ENCODE results near the gene ZNF827. TPM values are rescaled to one million over a fixed set of nuclear protein-coding genes. Genes with fewer than 3 reads are reported as not detected.
A peak's percentile ranks its signal among the peaks of the same experiment; 100 is the strongest.

Gene ZNF827
- polyA plus RNA-seq, 1 donor (not counting 4 experiments of a cell fraction or from before 2014, with no cell fraction given) = 4.7 TPM

- H3K36me3 ChIP-seq (ENCODE audit: control insufficient read depth in 2 of 2, extremely low read depth in 1 of 2, insufficient read depth in 2 of 2, low read length in 2 of 2) = no peaks in the 10 kb centered on the region
- peak overlapping the region; percentile 47 for H3K4me2 ChIP-seq (ENCODE audit: control insufficient read depth, extremely low read depth, insufficient read depth, low read depth, low read length)
- H3K27ac ChIP-seq (ENCODE audit: control insufficient read depth, insufficient read depth, low read length) = no peak overlapping the region
- peaks cover 11% of the 10 kb centered on the region for H3K4me1 ChIP-seq (ENCODE audit: control insufficient read depth, extremely low read depth, insufficient read depth, low read length)
- H3K9ac ChIP-seq (ENCODE audit: control insufficient read depth, extremely low read depth, insufficient read depth, low read length) = no peak overlapping the region
- H3K9me3 ChIP-seq (ENCODE audit: control insufficient read depth, low read depth, low read length) = no peaks in the 10 kb centered on the region
- H4K20me1 ChIP-seq (ENCODE audit: control insufficient read depth, extremely low read depth, insufficient read depth, low read length) = no peaks in the 10 kb centered on the region
- TF ChIP-seq, protein P1, sequence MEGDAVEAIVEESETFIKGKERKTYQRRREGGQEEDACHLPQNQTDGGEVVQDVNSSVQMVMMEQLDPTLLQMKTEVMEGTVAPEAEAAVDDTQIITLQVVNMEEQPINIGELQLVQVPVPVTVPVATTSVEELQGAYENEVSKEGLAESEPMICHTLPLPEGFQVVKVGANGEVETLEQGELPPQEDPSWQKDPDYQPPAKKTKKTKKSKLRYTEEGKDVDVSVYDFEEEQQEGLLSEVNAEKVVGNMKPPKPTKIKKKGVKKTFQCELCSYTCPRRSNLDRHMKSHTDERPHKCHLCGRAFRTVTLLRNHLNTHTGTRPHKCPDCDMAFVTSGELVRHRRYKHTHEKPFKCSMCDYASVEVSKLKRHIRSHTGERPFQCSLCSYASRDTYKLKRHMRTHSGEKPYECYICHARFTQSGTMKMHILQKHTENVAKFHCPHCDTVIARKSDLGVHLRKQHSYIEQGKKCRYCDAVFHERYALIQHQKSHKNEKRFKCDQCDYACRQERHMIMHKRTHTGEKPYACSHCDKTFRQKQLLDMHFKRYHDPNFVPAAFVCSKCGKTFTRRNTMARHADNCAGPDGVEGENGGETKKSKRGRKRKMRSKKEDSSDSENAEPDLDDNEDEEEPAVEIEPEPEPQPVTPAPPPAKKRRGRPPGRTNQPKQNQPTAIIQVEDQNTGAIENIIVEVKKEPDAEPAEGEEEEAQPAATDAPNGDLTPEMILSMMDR (optimal IDR thresholded peaks at IDR 0.05 in 1 of 3, IDR thresholded peaks at IDR 0.05 in 1 of 3, conservative IDR thresholded peaks at IDR 0.05 in 1 of 3; ENCODE audit: extremely low read depth in 1 of 3, insufficient read depth in 2 of 3, low read length in 3 of 3) = no peak
- TF ChIP-seq EZH2 (IDR thresholded peaks at IDR 0.05; ENCODE audit: low read length) = no peak
- peak; percentile 20 for FAIRE-seq
- no peak for DNase-seq (ENCODE audit: low read depth, low spot score)
- no peaks in the 10 kb centered on the region for H3K79me2 ChIP-seq (ENCODE audit: control insufficient read depth, insufficient read depth, low read length)
- no peak overlapping the region for H2AFZ ChIP-seq (ENCODE audit: control insufficient read depth, low read length)
- no peaks in the 10 kb centered on the region for H3K9me1 ChIP-seq (ENCODE audit: control insufficient read depth, extremely low read depth, insufficient read depth, low read length)
- dilution Hi-C loops (cut with MboI; ENCODE audit: extremely low pct_ligation_motif_present, low sequenced_read_pairs) = no loop called here
- H3K4me3 ChIP-seq (ENCODE audit: control insufficient read depth in 2 of 3, extremely low read depth in 1 of 3, insufficient read depth in 2 of 3, low read depth in 1 of 3, low read length in 3 of 3) = no peak overlapping the region
- H3K27me3 ChIP-seq (ENCODE audit: control insufficient read depth, extremely low read depth, insufficient read depth, low read length) = no peaks in the 10 kb centered on the region
Measured at GRCh38 chr4:145716200-145716599, 222.4 kb downstream of the ZNF827 start.

DNA sequence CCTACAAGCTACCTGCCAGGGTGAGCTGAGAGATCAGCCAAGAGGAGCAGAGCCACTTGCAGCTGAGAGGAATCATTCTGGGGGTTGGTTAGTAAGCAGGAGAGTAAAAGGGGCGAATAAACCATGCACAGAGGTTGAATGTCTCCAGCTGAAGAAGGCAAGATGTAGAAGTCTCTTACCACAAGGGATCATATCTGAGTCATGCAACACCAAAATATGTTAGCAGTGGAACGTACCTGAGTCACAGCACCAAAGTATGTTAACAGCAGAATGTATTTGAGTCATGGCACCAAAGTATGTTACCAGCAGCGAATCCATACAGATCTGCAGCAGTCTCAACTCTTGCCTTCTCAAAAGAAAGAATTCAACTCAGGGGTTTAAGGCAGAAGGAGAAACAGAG, 228.8 kb downstream of the ZNF827 start:
- Histone ChIP-seq H3K36me3 (ENCODE audit: control insufficient read depth in 2 of 2, extremely low read depth in 1 of 2, insufficient read depth in 2 of 2, low read length in 2 of 2) (no peaks in the 10 kb centered on the region), H3K9ac (ENCODE audit: control insufficient read depth, extremely low read depth, insufficient read depth, low read length) (no peak overlapping the region), H3K4me3 (ENCODE audit: control insufficient read depth in 2 of 3, extremely low read depth in 1 of 3, insufficient read depth in 2 of 3, low read depth in 1 of 3, low read length in 3 of 3) (no peak overlapping the region), H3K4me1 (ENCODE audit: control insufficient read depth, extremely low read depth, insufficient read depth, low read length) (peaks cover 14% of the 10 kb centered on the region), H3K27me3 (ENCODE audit: control insufficient read depth, extremely low read depth, insufficient read depth, low read length) (no peaks in the 10 kb centered on the region), H2AFZ (ENCODE audit: control insufficient read depth, low read length) (no peak overlapping the region), H3K9me1 (ENCODE audit: control insufficient read depth, extremely low read depth, insufficient read depth, low read length) (no peaks in the 10 kb centered on the region), H3K27ac (ENCODE audit: control insufficient read depth, insufficient read depth, low read length) (no peak overlapping the region), H3K9me3 (ENCODE audit: control insufficient read depth, low read depth, low read length) (no peaks in the 10 kb centered on the region), H3K4me2 (ENCODE audit: control insufficient read depth, extremely low read depth, insufficient read depth, low read depth, low read length) (peak overlapping the region; percentile 68), H4K20me1 (ENCODE audit: control insufficient read depth, extremely low read depth, insufficient read depth, low read length) (no peaks in the 10 kb centered on the region), H3K79me2 (ENCODE audit: control insufficient read depth, insufficient read depth, low read length) (no peaks in the 10 kb centered on the region)
- FAIRE-seq = peak; percentile 100
- peak; percentile 79 for DNase-seq (ENCODE audit: low read depth, low spot score)
- TF ChIP-seq, protein P1 (optimal IDR thresholded peaks at IDR 0.05 in 1 of 3, IDR thresholded peaks at IDR 0.05 in 1 of 3, conservative IDR thresholded peaks at IDR 0.05 in 1 of 3; ENCODE audit: extremely low read depth in 1 of 3, insufficient read depth in 2 of 3, low read length in 3 of 3) = no peak
- TF ChIP-seq EZH2 (IDR thresholded peaks at IDR 0.05; ENCODE audit: low read length) = no peak
- dilution Hi-C loops (cut with MboI; ENCODE audit: extremely low pct_ligation_motif_present, low sequenced_read_pairs) = no loop called here
